Measurements from ENCODE around the gene ACTL10.

GRCh38 chr20:33656010-33656782 lies 10.5 kb upstream of the ACTL10 start:
- TF ChIP-seq POLR2AphosphoS5 (IDR thresholded peaks at IDR 0.05; ENCODE audit: low read depth) (no peak), CREB1 (CRISPR knock-in tag; IDR thresholded peaks at IDR 0.05; ENCODE audit: low read depth) (no peak), CTCF (conservative IDR thresholded peaks at IDR 0.05; ENCODE audit: low read depth in 2 of 2) (no peak)

All from GM23338 (cell line).